Uterus (tissue), 4 donors: ENCODE data around the gene KBTBD12. TPM values are rescaled to one million over a fixed set of nuclear protein-coding genes. Genes with fewer than 3 reads are reported as not detected.

ENCODE experiments used
- DNase-seq, 2 donors: peaks; one replicate each; pipeline ENCODE4 v3.0.0-alpha.2; 2019 to 2020
- H3K27ac ChIP-seq, 2 donors: fragments of 200-600 bp; sonication (generic); 1 replicate in 1 of 2; 2 replicates in 1 of 2; pipeline ENCODE4 v1.5.1; 2016 to 2018
- H3K27me3 ChIP-seq, 2 donors: fragments of 200-600 bp; sonication (generic); one replicate each; pipeline ENCODE4 v1.5.1; 2018 to 2019; ENCODE audit warnings: control low read depth in 1 of 2
- H3K36me3 ChIP-seq, 2 donors: fragments of 200-600 bp; sonication (generic); one replicate each; pipeline ENCODE4 v1.5.1; 2019; ENCODE audit warnings: control low read depth in 1 of 2
- H3K4me1 ChIP-seq, 2 donors: fragments of 200-600 bp; sonication (generic); one replicate each; pipeline ENCODE4 v1.5.1; 2018 to 2019; ENCODE audit warnings: control low read depth in 1 of 2
- H3K4me3 ChIP-seq, 2 donors: fragments of 200-600 bp; sonication (generic); 1 replicate in 1 of 2; 2 replicates in 1 of 2; pipeline ENCODE4 v1.5.1; 2018 to 2019; ENCODE audit warnings: mild to moderate bottlenecking in 1 of 2
- H3K9me3 ChIP-seq, 2 donors: fragments of 200-600 bp; sonication (generic); one replicate each; pipeline ENCODE4 v1.5.1; 2019; ENCODE audit warnings: control low read depth in 1 of 2
- POLR2A ChIP-seq, 2 donors: fragments of 450-650 bp; IDR thresholded peaks; one replicate each; pipeline ENCODE4 v1.6.1; 2016; ENCODE audit warnings: antibody characterized with exemption in 2 of 2, mild to moderate bottlenecking in 1 of 2, moderate library complexity in 1 of 2
- intact Hi-C: fragments of 100-400 bp; cut with DNase I; formaldehyde crosslinking; loops from one replicate; pipeline ENCODE4 v1.15.1; 2023; ENCODE audit warnings: low total_unique reads
- total RNA-seq, 4 donors: library from RNA; depleted of rRNA in 3 of 4; stranded (reverse); fragments of >200 nt in 3 of 4; gene quantifications; one replicate each; pipeline versions ENCODE4 v1.1.0 to v1.2.4, GENCODE V29; 2014 to 2023
- TF ChIP-seq, protein P1 (sequence below), 4 experiments: fragments of 200-600 bp in 2 of 4; fragments of 450-650 bp in 2 of 4; sonication (generic) in 2 of 4; IDR thresholded peaks; one replicate each; pipeline ENCODE4 v1.5.1; 2016 to 2019; ENCODE audit warnings: antibody characterized with exemption in 4 of 4, mild to moderate bottlenecking in 2 of 4, moderate library complexity in 1 of 4
- donor health status: DM: yes; HTN: yes; CAD: no.

The KBTBD12 gene
- total RNA-seq, 4 donors from 2014 or later, result 0.59 to 2.8 (median 2.1) TPM; not detected in 1

- Histone ChIP-seq H3K4me1 (no peaks in the 10 kb centered on the region), H3K9me3 (no peaks in the 10 kb centered on the region), H3K27me3 (no peaks in the 10 kb centered on the region), H3K4me3 (no peak overlapping the region), H3K27ac (no peak overlapping the region), H3K36me3 (no peaks in the 10 kb centered on the region)
- no peak for DNase-seq
- intact Hi-C loops, result no loop called here
- TF ChIP-seq, protein P1, sequence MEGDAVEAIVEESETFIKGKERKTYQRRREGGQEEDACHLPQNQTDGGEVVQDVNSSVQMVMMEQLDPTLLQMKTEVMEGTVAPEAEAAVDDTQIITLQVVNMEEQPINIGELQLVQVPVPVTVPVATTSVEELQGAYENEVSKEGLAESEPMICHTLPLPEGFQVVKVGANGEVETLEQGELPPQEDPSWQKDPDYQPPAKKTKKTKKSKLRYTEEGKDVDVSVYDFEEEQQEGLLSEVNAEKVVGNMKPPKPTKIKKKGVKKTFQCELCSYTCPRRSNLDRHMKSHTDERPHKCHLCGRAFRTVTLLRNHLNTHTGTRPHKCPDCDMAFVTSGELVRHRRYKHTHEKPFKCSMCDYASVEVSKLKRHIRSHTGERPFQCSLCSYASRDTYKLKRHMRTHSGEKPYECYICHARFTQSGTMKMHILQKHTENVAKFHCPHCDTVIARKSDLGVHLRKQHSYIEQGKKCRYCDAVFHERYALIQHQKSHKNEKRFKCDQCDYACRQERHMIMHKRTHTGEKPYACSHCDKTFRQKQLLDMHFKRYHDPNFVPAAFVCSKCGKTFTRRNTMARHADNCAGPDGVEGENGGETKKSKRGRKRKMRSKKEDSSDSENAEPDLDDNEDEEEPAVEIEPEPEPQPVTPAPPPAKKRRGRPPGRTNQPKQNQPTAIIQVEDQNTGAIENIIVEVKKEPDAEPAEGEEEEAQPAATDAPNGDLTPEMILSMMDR (IDR thresholded peaks at IDR 0.05), result no peak
- TF ChIP-seq POLR2A (IDR thresholded peaks at IDR 0.05), result no peak
Observed at GRCh38 chr3:127979473-127979872, 64.4 kb downstream of the KBTBD12 start.

- intact Hi-C loops, result no loop called here
- no peaks in the 10 kb centered on the region for H3K4me1 ChIP-seq
- TF ChIP-seq, protein P1 (IDR thresholded peaks at IDR 0.05), result no peak
- no peak for TF ChIP-seq POLR2A (IDR thresholded peaks at IDR 0.05)
- H3K27me3 ChIP-seq, result no peaks in the 10 kb centered on the region
- H3K27ac ChIP-seq, result no peak overlapping the region
- H3K9me3 ChIP-seq, result no peaks in the 10 kb centered on the region
- DNase-seq, result no peak
- no peak overlapping the region for H3K4me3 ChIP-seq
- no peaks in the 10 kb centered on the region for H3K36me3 ChIP-seq
Observed at GRCh38 chr3:127981097-127981496, 66.1 kb downstream of the KBTBD12 start.

DNA sequence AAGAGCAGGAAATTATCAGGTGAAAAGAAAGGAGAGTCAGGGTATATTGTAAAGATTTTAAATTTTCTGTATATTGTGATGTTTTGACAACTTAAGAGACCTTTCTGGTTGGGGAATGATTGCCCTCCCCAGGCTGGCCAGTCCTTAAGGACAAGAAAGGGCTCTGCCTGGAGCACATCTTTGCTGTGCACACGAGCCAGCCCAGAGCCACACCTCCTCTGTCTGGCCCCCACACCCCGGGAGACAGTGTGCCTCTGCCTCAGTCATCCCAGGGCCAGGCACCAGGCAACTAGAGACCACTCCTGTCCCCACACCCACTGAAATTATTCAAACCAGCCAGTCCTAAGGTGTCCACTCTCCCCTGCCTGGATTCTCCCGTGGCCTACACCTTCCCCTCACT, 67.1 kb downstream of the KBTBD12 start:
- intact Hi-C loops, result no loop called here
- H3K9me3 ChIP-seq, result no peaks in the 10 kb centered on the region
- no peaks in the 10 kb centered on the region for H3K4me1 ChIP-seq
- DNase-seq, result no peak
- no peaks in the 10 kb centered on the region for H3K27me3 ChIP-seq
- H3K36me3 ChIP-seq, result no peaks in the 10 kb centered on the region
- no peak overlapping the region for H3K4me3 ChIP-seq
- H3K27ac ChIP-seq, result no peak overlapping the region
- TF ChIP-seq, protein P1 (IDR thresholded peaks at IDR 0.05), result no peak
- no peak for TF ChIP-seq POLR2A (IDR thresholded peaks at IDR 0.05)

DNA sequence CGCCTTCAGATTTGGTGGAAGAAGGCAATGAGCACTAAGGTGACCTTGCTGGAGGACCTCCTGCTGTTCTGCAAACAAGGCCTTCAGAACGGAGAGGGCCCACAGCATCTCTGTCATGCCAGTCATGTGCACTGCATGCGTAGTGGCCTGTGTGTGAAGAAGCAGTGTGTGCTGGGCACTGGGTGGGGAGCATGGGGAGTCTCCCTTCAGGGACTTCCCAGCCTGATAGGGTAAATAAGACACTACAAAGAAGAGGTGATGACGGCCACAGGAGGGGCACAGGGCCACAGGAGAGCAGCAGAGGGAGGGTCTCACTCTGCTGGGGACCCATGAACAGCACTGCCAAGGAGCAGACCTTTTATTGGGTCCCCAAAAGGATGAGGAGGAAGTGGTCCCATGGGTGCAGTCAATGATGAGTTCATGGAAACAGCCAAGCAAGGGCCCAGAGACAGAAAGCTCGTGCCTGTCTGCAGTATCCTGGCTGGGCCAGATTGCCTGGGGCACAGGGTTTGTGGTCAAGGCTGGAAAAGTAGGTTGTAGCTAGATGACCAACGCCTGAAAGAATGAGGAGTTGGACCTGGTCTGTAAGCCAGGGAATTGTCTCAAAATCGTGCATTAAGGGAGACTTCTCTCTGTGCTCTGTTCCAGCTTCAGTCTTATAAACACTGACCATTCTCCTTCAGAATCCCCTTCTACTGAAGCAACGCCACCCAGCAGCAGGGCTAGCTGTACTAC, 69.4 kb downstream of the KBTBD12 start:
- DNase-seq, result no peak
- TF ChIP-seq POLR2A (IDR thresholded peaks at IDR 0.05), result no peak
- TF ChIP-seq, protein P1 (IDR thresholded peaks at IDR 0.05), result no peak
- intact Hi-C loops, result no loop called here

DNA sequence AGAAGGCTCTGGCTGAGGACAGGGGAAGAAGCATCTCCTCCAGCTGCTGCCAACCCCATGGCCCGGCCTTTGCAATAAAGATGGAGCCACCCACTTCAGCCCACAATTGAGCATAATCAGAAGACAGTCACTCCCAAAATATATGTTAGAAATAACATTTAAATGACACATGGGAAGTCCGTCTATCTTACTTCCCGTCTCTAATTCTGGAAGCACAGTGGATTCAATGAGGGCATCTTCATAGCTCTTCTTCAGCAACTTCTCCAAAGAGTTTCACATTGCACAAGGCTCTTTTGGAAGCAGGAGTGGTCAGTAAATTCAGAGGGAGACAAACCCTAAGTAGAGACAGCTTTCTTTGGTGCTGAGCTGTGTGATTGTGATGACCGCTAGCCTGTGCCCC, 70.2 kb downstream of the KBTBD12 start:
- H3K27ac ChIP-seq, result no peak overlapping the region
- no peaks in the 10 kb centered on the region for H3K27me3 ChIP-seq
- no peaks in the 10 kb centered on the region for H3K4me1 ChIP-seq
- no peak overlapping the region for H3K4me3 ChIP-seq
- intact Hi-C loops, result no loop called here
- no peak for DNase-seq
- TF ChIP-seq, protein P1 (IDR thresholded peaks at IDR 0.05), result no peak
- no peak for TF ChIP-seq POLR2A (IDR thresholded peaks at IDR 0.05)
- H3K36me3 ChIP-seq, result no peaks in the 10 kb centered on the region
- H3K9me3 ChIP-seq, result no peaks in the 10 kb centered on the region

More for the DNA sequence above, 69.4 kb downstream of the KBTBD12 start:
- Histone ChIP-seq H3K27ac (no peak overlapping the region), H3K27me3 (no peaks in the 10 kb centered on the region), H3K36me3 (no peaks in the 10 kb centered on the region), H3K9me3 (no peaks in the 10 kb centered on the region), H3K4me3 (no peak overlapping the region), H3K4me1 (no peaks in the 10 kb centered on the region)
